GM18508 (cell line): ENCODE data around the gene THPO.

ENCODE experiments used
- ATAC-seq: cut with Tn5 transposase; IDR thresholded peaks from one replicate; pipeline ENCODE4 v1.9.1; 2021; ENCODE audit warnings: moderate number of reproducible peaks; ENCODE audit not compliant: insufficient read depth, unreplicated experiment

Gene THPO

DNA sequence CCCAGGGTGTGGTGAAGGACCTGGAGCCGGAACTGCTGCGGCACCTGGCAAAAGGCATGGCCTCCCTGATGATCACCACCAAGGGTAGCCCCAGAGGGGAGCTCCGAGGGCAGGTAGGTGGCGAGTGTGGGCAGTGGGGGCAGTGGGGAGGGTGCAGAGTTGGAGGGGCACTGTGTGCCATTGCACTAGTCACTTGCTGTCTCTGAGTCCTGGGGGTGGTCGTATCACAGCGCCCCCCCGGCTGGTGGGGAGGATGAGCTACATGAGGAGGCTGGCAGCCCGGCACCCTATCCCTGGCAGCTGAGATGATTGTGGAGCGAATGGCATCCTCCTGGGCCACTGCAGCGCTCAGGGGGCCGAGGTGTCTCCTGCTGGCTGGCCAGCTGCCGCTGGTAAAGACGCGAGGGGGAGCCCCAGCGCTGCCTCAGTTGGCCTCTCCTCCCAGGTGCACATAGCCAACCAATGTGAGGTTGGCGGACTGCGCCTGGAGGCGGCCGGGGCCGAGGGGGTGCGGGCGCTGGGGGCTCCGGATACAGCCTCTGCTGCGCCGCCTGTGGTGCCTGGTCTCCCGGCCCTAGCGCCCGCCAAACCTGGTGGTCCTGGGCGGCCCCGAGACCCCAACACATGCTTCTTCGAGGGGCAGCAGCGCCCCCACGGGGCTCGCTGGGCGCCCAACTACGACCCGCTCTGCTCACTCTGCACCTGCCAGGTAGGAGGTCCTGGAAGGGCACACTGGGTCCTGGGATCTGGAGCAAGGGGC lies 8.2 kb upstream of the THPO start:
- no peak for ATAC-seq

DNA sequence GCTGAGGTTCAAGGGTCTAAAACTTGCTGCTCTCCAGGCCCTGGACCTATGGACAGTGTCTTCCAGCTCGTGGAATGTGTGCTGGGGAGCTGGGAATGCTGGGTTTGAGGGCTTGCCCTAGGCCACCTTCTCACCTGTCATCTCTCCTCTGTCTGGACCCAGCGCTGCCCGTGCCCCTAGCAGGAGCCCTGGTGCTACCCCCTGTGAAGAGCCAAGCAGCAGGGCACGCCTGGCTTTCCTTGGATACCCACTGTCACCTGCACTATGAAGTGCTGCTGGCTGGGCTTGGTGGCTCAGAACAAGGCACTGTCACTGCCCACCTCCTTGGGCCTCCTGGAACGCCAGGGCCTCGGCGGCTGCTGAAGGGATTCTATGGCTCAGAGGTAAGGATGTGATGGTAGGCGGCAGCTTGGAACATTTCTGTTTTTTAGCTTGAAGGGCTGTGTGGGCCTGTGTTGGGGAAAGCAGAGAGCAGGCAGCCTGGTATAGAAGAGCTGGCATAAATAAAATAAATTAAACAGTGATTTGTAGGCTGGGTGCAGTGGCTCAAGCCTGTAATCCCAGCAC lies 6.9 kb upstream of the THPO start:
- no peak for ATAC-seq

DNA sequence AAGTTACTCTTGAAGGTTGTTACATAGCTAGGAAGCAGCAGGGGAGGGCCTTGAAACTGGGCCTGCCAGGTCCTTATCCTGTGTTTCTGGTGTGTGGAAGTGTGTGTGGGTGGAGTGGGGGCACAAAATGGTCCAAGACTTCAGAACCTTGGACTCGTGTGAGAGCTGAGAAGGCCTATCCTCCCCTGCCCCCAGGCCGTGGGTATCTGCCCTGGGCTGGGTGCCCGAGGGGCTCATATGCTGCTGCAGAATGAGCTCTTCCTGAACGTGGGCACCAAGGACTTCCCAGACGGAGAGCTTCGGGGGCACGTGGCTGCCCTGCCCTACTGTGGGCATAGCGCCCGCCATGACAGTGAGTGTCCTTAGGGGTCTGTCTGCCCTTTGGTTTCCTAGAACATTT lies 6.3 kb upstream of the THPO start:
- ATAC-seq, result no peak

DNA sequence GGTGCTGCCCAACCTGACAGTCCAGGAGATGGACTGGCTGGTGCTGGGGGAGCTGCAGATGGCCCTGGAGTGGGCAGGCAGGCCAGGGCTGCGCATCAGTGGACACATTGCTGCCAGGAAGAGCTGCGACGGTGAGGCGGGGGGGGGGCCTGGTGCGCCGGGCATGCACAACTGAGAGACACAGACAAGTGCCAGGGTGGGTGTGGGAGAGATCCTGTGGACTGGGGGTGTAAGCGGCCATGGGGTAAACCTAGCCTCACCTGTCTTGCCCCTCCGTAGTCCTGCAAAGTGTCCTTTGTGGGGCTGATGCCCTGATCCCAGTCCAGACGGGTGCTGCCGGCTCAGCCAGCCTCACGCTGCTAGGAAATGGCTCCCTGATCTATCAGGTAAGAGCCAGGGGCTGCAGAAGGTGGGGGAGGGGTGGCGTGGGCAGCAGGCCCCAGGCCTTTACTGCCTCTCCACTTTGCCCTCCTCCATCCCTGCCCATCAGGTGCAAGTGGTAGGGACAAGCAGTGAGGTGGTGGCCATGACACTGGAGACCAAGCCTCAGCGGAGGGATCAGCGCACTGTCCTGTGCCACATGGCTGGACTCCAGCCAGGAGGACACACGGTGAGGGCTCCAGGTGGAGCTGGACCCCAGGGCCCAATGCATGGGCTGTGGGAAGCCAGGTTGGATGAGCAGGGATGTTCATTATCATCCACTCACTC lies 5.2 kb upstream of the THPO start:
- ATAC-seq, result no peak

DNA sequence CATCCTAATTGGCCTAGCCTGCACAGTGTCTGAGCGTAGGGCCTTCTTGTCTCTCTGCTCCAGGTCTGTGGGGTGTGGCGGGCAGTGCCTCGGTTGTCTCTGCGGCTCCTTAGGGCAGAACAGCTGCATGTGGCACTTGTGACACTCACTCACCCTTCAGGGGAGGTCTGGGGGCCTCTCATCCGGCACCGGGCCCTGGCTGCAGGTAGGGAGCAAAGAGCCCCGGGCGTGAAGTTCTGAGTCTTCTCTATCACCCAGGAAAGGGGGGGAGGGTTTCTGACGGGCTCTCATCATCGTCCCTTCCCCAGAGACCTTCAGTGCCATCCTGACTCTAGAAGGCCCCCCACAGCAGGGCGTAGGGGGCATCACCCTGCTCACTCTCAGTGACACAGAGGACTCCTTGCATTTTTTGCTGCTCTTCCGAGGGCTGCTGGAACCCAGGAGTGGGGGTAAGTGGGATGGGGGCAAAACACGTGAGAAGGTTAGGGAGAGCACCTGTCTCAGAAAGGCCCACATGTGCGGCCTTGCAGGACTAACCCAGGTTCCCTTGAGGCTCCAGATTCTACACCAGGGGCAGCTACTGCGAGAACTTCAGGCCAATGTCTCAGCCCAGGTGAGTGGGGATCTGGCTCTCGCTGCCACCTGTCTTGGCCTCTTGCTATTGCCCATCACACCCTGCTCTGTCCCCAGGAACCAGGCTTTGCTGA lies 4.5 kb upstream of the THPO start:
- no peak for ATAC-seq

DNA sequence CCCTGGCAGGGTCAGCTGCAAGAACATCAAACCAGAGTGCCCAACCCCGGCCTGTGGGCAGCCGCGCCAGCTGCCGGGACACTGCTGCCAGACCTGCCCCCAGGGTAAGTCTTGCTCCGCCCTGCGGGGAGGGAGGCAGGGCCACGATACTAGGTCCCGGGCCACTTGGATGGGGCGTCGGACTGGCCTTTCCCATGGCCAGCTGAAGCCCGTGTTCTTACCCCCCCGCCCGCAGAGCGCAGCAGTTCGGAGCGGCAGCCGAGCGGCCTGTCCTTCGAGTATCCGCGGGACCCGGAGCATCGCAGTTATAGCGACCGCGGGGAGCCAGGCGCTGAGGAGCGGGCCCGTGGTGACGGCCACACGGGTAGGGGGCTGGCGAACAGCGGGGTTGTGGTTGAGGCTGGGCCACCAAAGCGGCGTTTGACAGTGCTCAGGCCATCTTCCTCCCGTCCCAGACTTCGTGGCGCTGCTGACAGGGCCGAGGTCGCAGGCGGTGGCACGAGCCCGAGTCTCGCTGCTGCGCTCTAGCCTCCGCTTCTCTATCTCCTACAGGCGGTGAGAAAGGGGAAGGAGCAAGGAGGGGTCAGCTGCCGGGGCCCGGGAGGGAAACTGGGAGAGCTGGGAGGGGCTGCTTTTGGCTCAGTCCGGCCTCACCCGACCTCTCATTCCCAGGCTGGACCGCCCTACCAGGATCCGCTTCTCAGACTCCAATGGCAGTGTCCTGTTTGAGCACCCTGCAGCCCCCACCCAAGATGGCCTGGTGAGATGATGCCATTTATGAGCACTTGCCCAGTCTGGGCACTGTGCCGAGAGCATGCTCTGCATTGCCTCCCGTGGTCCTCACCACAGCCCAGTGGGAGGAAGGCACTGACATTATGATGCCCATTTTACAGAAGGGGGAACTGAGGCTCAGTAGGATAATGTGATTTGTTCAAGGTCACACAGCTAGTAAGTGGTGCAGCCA lies 3.5 kb upstream of the THPO start:
- ATAC-seq, result no peak

DNA sequence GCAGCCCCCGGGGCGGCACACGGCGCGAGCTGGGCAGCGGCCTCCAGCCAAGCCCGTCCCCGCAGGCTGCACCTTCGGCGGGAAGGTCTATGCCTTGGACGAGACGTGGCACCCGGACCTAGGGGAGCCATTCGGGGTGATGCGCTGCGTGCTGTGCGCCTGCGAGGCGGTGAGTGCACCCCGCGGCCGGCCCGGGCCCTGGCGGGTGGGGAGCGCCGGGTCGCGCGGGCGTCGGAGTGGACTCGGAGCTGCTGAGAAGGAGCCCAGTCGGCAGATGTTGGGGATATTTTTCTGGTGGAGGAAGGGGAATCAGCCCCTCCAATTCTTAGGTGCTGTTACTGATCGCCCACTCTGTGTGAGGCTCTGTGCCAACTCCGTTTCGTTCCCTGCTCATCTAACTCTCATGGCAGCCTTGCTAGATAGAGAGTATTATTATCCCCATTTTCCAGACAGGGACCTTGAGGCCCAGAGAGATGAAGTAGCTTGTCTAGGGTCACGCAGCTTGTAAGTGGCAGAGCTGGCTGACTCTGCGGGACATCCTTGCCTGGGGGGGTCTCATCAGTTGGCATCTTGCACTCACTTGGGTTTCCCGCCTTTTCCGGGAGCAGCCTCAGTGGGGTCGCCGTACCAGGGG lies 2.7 kb upstream of the THPO start:
- ATAC-seq, result no peak

DNA sequence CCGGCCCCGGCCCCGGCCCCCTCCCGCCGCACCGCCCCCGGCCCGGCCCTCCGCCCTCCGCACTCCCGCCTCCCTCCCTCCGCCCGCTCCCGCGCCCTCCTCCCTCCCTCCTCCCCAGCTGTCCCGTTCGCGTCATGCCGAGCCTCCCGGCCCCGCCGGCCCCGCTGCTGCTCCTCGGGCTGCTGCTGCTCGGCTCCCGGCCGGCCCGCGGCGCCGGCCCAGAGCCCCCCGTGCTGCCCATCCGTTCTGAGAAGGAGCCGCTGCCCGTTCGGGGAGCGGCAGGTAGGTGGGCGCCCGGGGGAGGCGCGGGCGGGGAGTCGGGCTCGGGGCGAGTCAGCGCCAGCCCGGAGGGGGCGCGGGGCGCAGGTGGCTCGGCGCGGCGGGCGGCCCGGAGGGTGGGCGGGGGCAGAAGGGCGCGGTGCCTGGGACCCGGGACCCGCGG lies 2.2 kb upstream of the THPO start:
- no peak for ATAC-seq

DNA sequence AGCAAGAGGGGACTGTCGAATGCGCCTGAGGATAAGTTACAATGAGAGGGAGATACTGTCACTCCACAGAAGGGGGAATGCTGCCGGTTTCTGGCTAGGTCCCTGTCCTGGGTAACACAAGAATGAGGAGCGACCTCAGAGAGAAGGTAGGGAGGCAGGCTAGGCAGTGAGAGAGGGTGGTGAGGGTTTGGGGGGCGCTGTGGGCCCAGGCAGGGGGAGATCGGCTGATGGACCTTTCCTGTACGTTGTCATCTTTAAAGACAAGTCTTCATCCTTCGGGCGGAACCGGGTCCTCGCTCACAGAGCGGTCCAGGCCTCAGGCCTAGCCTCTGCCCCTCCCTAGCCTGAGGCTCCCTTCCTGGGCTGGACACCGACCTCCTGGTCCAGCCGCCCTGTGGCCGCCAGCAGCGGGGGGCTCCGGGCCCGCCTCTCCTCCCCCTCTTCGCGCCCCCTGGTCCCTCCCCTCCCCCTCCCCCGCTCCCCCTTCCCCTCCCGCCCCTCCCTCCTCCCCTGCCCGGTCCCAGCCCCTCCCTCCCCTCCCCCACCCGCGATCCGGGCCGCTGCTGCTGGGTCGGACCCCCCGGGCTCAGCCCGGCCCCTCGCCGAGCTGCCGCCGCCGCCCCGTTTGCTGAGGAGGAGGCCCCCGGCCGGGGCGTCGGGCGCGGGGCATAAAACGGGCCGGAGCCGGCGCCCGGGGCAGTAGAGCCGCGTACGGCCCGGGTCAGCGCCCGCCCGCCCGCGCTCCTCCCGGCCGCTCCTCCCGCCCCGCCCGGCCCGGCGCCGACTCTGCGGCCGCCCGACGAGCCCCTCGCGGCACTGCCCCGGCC lies 1.6 kb upstream of the THPO start, which contains the start of gene CHRD:
CHRD (plus strand) TSS at position 697 of the 827 bp plus-strand sequence. CDS start 265 bp downstream, outside the sequence.
- ATAC-seq, result no peak

DNA sequence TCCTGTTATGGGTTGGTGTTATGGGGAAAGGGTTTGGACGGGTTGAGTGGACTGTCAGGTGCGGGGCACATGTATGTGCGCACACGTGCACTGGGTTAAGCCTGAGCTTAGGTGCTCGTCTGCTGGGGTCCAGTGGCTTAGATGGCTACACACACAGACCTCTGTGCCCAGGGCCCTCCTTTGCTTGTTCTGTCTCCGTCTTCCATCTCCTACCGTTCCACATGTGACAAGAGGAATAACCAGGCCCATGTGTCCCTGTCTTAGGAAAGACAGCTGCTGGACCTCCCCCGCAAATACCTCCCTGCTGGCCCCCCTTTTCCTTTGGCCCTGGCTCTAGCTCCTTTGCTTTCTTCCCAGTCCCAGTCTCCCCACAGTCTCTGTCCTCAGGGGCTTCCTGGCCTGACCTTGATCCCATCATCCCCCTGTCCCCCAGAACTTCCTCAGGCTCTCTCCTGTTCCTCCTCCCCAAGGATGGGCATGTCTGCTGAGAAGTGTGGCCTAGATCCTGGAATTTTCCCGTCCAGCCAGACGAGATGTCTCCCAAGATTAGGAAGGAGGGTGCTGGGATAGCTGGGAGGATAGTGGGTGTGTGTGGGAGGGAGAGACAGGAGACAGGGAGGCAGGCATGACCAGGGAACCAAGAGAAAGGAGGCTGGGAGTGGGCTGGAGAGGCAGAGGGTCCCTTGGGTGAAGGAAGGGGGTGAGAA lies 797 bp upstream of the THPO start:
- ATAC-seq, result no peak

DNA sequence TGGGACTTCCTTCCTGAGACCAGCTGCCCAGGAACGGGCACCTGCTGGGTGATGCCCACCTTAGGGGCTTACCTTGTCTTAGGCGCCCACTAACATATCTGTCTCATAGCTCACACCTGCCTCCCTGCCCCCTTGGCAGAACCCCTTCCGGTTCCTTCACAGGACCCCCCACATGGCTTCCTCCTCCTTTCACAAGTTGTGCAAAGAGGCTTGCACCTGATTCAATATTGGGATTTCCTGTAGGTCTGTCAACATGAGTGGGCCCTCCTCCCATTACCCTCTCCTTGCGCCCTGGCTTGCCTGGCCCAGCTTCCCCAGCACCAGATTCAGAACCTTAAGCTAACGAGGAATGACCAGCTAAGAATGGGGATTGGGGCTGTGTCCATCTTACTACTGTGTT lies 633 bp downstream of the THPO start:
- no peak for ATAC-seq

DNA sequence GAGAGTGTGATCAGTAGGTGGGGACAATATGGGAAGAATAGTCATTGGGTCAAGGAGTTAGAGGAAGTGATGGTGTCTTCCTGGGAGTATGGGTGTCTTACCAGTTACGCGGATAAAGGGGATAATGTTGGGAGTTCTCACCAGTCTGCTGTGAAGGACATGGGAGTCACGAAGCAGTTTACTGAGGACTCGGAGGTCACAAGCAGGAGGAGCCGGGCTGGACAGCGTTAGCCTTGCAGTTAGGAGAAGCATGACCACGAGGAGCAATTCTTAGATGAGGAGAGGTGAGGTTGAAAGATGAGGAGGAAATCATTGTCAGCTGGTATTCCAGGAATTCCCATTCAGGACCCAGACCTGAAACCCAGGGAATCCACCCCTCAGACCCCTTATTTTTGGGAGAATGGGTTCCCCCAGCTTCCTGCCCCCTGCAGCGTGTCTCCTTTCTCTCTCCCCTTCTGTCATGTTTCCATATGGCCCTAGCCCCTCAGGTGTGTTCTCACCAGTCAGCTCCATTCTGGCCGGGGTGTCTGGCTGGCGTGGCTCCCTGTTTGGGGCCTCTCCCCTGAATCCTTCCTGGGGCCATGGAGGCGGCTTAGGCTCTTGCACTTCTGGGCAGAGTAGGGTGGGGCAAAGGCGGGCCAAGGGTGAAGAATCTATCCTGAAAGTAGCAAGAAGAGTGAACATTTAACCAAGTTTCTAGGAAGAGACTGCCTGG lies 2.1 kb downstream of the THPO start:
- no peak for ATAC-seq

DNA sequence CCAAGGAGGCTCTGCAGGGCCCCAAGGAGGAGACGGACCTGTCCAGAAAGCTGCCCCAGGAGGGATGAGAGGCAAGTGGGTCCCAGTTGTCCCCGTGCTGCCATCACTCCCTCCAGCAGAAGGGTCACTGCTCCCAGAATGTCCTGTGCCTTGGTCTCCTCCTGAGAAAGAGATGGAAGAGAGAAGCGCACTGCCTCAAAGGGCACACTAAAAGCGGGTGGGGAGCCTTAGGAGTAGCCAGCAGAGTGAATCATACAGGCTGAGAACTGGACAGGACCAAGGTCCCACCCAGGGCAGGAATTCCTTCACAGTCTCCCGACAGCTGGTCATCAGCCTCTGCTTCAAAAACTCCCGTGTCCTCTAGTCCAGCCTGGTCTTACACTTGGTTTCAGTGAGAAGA lies 4.6 kb downstream of the THPO start:
- ATAC-seq, result no peak

DNA sequence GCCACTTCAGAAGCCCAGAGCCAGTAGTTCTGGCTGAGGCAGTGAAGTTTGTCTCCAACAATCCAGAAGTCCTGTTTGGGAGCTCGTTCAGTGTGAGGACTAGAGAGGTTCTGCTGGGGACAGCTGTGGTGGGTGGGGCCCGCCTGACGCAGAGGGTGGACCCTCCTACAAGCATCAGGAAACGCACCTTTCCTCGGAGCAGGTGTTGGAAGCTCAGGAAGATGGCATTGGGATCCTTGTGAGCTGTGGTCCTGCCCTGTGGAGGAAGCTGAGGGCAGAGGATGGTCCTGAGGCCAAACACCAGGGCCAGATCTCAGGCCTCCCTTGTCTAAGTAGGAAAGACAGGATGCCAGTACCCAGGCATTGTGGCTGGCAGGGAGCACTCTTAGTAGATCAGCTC lies 5.1 kb downstream of the THPO start:
- ATAC-seq, result no peak

DNA sequence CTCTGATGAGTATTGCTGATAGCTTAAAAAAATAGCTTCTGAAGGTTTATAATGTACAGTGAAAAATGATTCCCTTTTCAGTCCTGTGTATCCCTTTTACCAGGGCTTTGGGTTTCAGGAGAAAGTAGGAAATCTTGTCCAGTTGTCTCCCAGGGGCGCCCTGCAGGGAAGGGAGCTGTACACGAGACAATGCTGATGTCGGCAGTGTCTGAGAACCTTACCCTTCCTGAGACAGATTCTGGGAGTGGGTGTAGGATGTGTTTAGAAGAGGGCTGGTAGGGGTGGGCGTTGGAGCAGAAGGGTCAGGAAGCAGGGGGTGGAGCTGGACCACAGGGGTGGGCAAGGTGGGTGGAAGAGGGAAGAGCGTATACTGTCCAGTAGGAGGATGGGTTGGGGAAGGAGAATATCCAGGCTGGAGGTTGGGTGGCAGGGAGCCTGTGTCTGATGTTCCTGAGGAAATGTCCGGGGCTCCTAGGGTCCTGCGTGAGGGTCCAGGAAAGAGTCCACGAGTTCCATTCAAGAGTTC lies 5.6 kb downstream of the THPO start:
- ATAC-seq, result no peak

DNA sequence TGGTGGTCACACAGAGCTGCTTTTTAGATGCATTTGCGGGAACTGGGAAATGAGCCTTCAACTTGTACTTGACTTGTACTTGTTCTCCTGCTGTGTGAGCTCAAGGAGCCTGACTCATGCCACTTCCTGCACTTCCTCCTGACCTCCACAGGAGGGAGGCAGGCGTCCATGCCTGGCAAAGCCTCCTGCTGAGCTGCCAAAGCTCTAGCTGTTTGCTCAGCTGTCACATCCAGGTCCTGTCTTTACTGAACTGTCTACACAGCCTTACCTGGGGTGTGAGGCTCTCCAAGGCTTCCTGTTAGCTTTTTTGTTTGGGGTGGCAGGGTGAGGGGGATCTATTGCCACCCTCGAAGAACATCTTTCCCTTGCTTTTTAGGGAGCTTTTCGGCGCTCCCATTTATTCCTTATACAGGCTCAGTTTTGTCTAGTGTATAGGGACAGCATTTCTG lies 6.4 kb downstream of the THPO start:
- ATAC-seq, result no peak

DNA sequence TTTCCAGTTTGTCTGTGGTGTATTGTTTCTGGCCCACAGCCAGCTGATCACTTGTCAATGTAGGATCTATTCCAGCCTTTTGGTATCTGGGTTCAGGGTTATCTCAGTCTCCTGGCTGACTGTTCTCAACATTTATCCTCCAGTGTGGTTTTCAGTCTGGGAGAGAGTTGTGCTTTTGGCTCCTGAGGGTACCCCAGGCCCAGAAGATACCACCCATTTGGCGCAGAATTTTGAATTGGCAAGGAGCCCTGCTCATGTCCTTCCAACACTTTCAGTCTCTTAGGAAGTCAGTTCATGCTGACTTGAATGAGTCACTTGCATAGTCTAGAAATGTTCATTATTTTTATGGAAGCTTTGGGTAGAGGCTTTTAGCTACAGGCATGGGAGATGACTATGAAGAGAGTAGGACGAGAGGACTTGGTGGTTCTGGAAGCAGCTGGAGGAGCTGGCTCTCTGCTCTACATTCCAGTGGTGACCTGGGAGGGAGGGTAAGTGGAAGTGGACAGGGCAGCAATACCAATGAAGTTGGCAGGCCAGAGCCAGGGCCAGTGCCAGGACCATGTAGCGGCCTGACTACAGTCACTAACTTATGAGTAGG lies 9.3 kb downstream of the THPO start:
- ATAC-seq, result no peak
